Fibroblast of lung (primary cell): ENCODE data around the gene GPR155.

Experiments
- EZH2 ChIP-seq: IDR thresholded peaks from 2 replicates; pipeline ENCODE4 v1.5.1; 2012; ENCODE audit warnings: low read length, control low read depth, mild to moderate bottlenecking; ENCODE audit errors: missing control alignments
- TF ChIP-seq, protein P1 (sequence below), 2 donors: IDR thresholded peaks in 1 of 2; conservative IDR thresholded peaks in 1 of 2; 1 replicate in 1 of 2; 2 replicates in 1 of 2; pipeline ENCODE4 v1.5.1; 2011 to 2012; ENCODE audit warnings: low read length in 2 of 2, control low read depth in 1 of 2, inconsistent platforms in 1 of 2, low read depth in 1 of 2, mild to moderate bottlenecking in 1 of 2

DNA sequence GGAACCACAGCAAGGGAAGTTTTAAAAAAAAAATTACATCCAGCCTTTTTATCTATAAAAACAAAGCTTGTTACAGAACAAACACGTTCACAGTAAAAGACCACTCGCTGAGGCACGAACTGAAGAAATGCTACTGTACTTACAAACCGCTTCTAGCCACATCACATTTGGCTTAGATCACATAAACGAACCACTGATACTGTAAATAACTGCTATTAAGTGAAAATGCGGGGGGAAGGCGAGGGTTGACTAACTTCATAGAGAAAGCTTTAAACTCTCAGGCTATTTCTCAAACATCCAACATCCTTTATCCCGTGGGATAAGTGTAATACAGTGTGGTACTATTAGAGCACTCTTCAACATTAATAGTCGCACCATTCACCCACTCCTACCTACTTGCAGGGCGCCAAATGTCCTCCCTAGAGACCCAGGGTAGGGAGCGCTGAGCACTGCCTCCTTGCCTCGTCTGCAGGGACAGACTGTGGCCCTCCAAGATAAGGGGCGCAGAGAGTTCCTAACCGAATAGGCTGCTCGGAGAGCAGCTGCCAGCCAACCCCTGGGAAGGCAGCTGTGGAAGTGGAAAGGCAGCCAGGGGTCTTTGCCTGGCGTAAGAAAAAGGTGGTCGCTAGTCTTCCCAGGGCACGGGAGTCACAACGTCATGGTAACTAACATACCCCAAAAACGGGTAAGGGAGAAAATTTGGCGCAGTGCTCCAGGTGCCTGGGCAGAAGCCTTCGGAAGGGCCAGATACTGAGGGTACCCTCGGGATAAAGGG lies 854 bp downstream of the GPR155 start:
- TF ChIP-seq, protein P1, sequence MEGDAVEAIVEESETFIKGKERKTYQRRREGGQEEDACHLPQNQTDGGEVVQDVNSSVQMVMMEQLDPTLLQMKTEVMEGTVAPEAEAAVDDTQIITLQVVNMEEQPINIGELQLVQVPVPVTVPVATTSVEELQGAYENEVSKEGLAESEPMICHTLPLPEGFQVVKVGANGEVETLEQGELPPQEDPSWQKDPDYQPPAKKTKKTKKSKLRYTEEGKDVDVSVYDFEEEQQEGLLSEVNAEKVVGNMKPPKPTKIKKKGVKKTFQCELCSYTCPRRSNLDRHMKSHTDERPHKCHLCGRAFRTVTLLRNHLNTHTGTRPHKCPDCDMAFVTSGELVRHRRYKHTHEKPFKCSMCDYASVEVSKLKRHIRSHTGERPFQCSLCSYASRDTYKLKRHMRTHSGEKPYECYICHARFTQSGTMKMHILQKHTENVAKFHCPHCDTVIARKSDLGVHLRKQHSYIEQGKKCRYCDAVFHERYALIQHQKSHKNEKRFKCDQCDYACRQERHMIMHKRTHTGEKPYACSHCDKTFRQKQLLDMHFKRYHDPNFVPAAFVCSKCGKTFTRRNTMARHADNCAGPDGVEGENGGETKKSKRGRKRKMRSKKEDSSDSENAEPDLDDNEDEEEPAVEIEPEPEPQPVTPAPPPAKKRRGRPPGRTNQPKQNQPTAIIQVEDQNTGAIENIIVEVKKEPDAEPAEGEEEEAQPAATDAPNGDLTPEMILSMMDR (conservative IDR thresholded peaks at IDR 0.05 in 1 of 2, IDR thresholded peaks at IDR 0.05 in 1 of 2; ENCODE audit: low read depth in 1 of 2, low read length in 2 of 2): no peak
- no peak for TF ChIP-seq EZH2
